Retina (tissue), 1 donor: Measurements from ENCODE around the gene OR5T1.

Source experiments
- DNase-seq: peaks from one replicate; pipeline ENCODE4 v3.0.0-alpha.2; 2016

Gene OR5T1

GRCh38 chr11:56273854-56274253, at the start of gene OR5T1:
OR5T1 (plus strand) TSS chr11:56274154; CDS start chr11:56275639, 1,485 bp downstream.
- DNase-seq = no peak

- no peak for DNase-seq
Observed at GRCh38 chr11:56234155-56234554, 39.8 kb upstream of the OR5T1 start, which contains the start of gene OR5T2. OR5T2 (minus strand) TSS chr11:56234255; CDS start chr11:56233062, 1,193 bp downstream.

- DNase-seq = no peak
Observed at GRCh38 chr11:56251954-56252353, 22.0 kb upstream of the OR5T1 start, which contains the start of gene OR5T3. OR5T3 (plus strand) TSS chr11:56252254; CDS start chr11:56252254, 0 bp downstream.

GRCh38 chr11:56271092-56271491, 2.9 kb upstream of the OR5T1 start:
- DNase-seq = no peak

- DNase-seq = no peak
Observed at GRCh38 chr11:56292154-56292553, 18.2 kb downstream of the OR5T1 start, which contains the start of gene OR8H1. OR8H1 (minus strand) TSS chr11:56292254; CDS start chr11:56291062, 1,192 bp downstream.

GRCh38 chr11:56296898-56297297, 22.9 kb downstream of the OR5T1 start:
- no peak for DNase-seq

GRCh38 chr11:56307836-56308235, 33.9 kb downstream of the OR5T1 start:
- no peak for DNase-seq

- no peak for DNase-seq
Observed at GRCh38 chr11:56314844-56315243, 40.9 kb downstream of the OR5T1 start, which contains the start of gene OR8K3. OR8K3 (plus strand) TSS chr11:56315144; CDS start chr11:56318307, 3,163 bp downstream.
